ENCODE results near the gene COG2. TPM values are rescaled to one million over a fixed set of nuclear protein-coding genes. Genes with fewer than 3 reads are reported as not detected.

Gene COG2
- total RNA-seq, 1 donor from 2014 or later, result 25.9 TPM

DNA sequence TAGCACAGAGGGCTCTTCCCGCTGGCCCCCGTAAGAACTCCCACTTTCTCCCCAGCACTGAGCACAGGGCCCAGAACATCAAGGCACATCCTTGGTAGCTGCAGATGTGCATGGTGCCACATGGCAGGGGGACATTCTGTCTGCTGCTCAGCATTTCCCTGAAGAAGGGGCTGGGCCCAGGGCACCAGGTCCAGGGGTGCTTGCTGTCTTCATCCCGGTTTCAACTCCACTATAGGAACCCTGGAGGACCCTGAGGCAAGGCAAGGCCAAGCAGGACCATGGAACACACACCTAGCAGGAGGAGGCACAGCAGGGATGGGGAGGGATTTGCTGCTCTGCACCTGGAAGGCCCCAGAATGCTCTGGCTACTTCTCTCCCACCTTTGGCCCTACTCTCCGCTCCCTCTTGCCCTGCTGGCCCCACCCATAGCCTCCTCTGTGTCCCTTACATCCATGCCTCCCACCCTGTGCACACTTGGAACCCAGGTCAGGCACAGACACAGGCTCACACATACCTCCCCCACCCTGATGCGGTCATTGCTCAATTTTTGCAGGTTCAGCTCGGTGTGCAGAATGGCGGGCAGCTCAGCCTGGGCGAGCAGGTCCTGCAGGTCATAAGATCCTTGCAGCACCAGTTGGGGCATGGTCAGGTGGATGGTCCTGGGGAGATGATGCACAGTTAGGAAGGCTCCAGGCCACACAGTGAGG, 61.6 kb downstream of the COG2 start:
- H3K4me3 ChIP-seq (ENCODE audit: insufficient read depth, low read depth, low read length), result no peak overlapping the region
- no peaks in the 10 kb centered on the region for H3K79me2 ChIP-seq (ENCODE audit: insufficient read depth, low read length)
- no peak overlapping the region for H3K9ac ChIP-seq (ENCODE audit: low read length)
- TF ChIP-seq, protein P1, sequence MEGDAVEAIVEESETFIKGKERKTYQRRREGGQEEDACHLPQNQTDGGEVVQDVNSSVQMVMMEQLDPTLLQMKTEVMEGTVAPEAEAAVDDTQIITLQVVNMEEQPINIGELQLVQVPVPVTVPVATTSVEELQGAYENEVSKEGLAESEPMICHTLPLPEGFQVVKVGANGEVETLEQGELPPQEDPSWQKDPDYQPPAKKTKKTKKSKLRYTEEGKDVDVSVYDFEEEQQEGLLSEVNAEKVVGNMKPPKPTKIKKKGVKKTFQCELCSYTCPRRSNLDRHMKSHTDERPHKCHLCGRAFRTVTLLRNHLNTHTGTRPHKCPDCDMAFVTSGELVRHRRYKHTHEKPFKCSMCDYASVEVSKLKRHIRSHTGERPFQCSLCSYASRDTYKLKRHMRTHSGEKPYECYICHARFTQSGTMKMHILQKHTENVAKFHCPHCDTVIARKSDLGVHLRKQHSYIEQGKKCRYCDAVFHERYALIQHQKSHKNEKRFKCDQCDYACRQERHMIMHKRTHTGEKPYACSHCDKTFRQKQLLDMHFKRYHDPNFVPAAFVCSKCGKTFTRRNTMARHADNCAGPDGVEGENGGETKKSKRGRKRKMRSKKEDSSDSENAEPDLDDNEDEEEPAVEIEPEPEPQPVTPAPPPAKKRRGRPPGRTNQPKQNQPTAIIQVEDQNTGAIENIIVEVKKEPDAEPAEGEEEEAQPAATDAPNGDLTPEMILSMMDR (IDR thresholded peaks at IDR 0.05; ENCODE audit: insufficient read depth, low read depth, low read length), result no peak
- TF ChIP-seq EZH2 (IDR thresholded peaks at IDR 0.05; ENCODE audit: insufficient read depth, low read length), result no peak
- H4K20me1 ChIP-seq (ENCODE audit: insufficient read depth, low read length), result no peaks in the 10 kb centered on the region
- H3K4me1 ChIP-seq (ENCODE audit: insufficient read depth, low read length), result no peaks in the 10 kb centered on the region
- no peaks in the 10 kb centered on the region for H3K9me3 ChIP-seq (ENCODE audit: insufficient read depth, low read depth, low read length)
- DNase-seq (ENCODE audit: low read depth), result no peak
- Mint-ChIP-seq H3K4me1 (ENCODE audit: low read depth, unreplicated experiment) (peaks cover 1% of the 10 kb centered on the region), H3K36me3 (ENCODE audit: low read depth, unreplicated experiment) (peaks cover 2% of the 10 kb centered on the region), H3K27ac (ENCODE audit: unreplicated experiment) (no peak overlapping the region), H3K27me3 (ENCODE audit: low read depth, unreplicated experiment) (peaks cover 36% of the 10 kb centered on the region), H3K9me3 (ENCODE audit: unreplicated experiment) (peaks cover 4% of the 10 kb centered on the region), H3K4me3 (ENCODE audit: unreplicated experiment) (no peak overlapping the region)
- H3K4me2 ChIP-seq (ENCODE audit: low read length), result no peak overlapping the region
- no peak overlapping the region for H3K27ac ChIP-seq (ENCODE audit: low read depth, low read length)
- no peak for FAIRE-seq
- H3K27me3 ChIP-seq (ENCODE audit: insufficient read depth, low read length), result peaks cover 8% of the 10 kb centered on the region
- H2AFZ ChIP-seq (ENCODE audit: low read depth, low read length), result no peak overlapping the region
- no peaks in the 10 kb centered on the region for H3K36me3 ChIP-seq (ENCODE audit: insufficient read depth, low read length)

DNA sequence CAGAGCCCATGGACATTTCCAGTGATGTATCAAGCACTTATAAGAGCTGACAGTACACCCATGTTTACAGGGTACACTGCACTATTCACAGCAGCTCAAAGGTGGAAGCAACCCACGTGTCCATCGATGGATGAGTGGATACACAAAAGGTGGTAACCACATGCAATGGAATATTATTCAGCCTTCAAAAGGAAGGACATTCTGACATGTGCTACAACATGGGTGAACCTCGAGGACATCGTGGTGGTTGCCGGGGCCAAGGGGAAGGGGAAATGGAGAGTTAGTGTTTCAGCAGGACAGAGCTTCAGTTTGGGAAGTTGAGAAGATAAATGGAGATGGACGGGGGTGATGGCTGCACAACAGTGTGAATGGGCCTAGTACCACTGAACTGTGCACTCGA, 62.5 kb downstream of the COG2 start:
- Mint-ChIP-seq H3K27me3 (ENCODE audit: low read depth, unreplicated experiment) (peaks cover 30% of the 10 kb centered on the region), H3K27ac (ENCODE audit: unreplicated experiment) (no peak overlapping the region), H3K9me3 (ENCODE audit: unreplicated experiment) (peaks cover 2% of the 10 kb centered on the region), H3K4me1 (ENCODE audit: low read depth, unreplicated experiment) (no peaks in the 10 kb centered on the region), H3K4me3 (ENCODE audit: unreplicated experiment) (no peak overlapping the region), H3K36me3 (ENCODE audit: low read depth, unreplicated experiment) (peaks cover 2% of the 10 kb centered on the region)
- Histone ChIP-seq H3K4me2 (ENCODE audit: low read length) (no peak overlapping the region), H3K9ac (ENCODE audit: low read length) (no peak overlapping the region), H2AFZ (ENCODE audit: low read depth, low read length) (no peak overlapping the region), H3K79me2 (ENCODE audit: insufficient read depth, low read length) (no peaks in the 10 kb centered on the region), H3K27ac (ENCODE audit: low read depth, low read length) (no peak overlapping the region), H3K36me3 (ENCODE audit: insufficient read depth, low read length) (no peaks in the 10 kb centered on the region), H3K4me3 (ENCODE audit: insufficient read depth, low read depth, low read length) (no peak overlapping the region), H3K9me3 (ENCODE audit: insufficient read depth, low read depth, low read length) (no peaks in the 10 kb centered on the region), H4K20me1 (ENCODE audit: insufficient read depth, low read length) (no peaks in the 10 kb centered on the region), H3K4me1 (ENCODE audit: insufficient read depth, low read length) (no peaks in the 10 kb centered on the region), H3K27me3 (ENCODE audit: insufficient read depth, low read length) (peaks cover 8% of the 10 kb centered on the region)
- DNase-seq (ENCODE audit: low read depth) (no peak), FAIRE-seq (no peak)
- TF ChIP-seq, protein P1 (IDR thresholded peaks at IDR 0.05; ENCODE audit: insufficient read depth, low read depth, low read length), result no peak
- TF ChIP-seq EZH2 (IDR thresholded peaks at IDR 0.05; ENCODE audit: insufficient read depth, low read length), result no peak

DNA sequence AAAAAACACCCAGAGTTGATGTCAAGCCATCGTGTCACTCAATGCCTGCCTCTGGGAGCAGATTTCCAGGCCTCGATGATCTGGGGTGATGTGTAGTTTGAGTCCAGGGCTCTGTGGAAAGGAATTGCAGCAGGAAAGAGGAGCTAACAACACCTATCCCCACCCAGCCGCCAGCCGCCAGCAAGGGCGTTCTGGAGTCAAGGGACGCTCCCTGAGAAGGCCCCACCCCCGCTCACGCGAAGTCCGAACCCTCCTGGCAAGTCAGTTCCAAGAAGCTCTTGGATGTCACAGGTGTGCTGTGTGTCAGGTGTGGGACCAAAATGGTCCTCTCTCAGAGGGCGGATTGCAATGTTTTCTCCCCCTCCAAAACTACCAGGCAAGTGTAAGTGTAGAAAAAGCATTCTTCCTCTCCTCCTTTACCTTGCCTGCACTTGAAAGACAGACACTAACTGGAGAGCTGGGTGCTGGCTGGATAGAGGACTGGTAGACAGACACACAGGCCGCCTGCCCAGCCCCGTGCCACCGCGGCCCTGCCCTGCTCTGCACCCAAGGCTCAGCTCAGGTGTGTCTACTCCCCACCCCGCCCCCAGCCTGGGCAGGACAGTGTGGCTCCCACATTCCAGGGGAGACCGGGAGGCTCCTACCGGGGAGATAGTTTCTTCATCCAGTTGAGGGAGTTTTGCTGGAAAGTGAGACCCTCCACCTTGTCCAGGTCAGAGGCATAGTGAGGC, 63.2 kb downstream of the COG2 start:
- no peak for FAIRE-seq
- peaks cover 2% of the 10 kb centered on the region for H3K9me3 Mint-ChIP-seq (ENCODE audit: unreplicated experiment)
- Histone ChIP-seq H3K4me1 (ENCODE audit: insufficient read depth, low read length) (no peaks in the 10 kb centered on the region), H3K27me3 (ENCODE audit: insufficient read depth, low read length) (peaks cover 5% of the 10 kb centered on the region), H2AFZ (ENCODE audit: low read depth, low read length) (no peak overlapping the region), H3K4me3 (ENCODE audit: insufficient read depth, low read depth, low read length) (no peak overlapping the region), H3K9me3 (ENCODE audit: insufficient read depth, low read depth, low read length) (no peaks in the 10 kb centered on the region), H3K9ac (ENCODE audit: low read length) (no peak overlapping the region), H3K27ac (ENCODE audit: low read depth, low read length) (no peak overlapping the region), H3K36me3 (ENCODE audit: insufficient read depth, low read length) (no peaks in the 10 kb centered on the region), H4K20me1 (ENCODE audit: insufficient read depth, low read length) (no peaks in the 10 kb centered on the region), H3K79me2 (ENCODE audit: insufficient read depth, low read length) (no peaks in the 10 kb centered on the region), H3K4me2 (ENCODE audit: low read length) (no peak overlapping the region)
- H3K27me3 Mint-ChIP-seq (ENCODE audit: low read depth, unreplicated experiment), result peaks cover 30% of the 10 kb centered on the region
- H3K4me1 Mint-ChIP-seq (ENCODE audit: low read depth, unreplicated experiment), result no peaks in the 10 kb centered on the region
- no peak for DNase-seq (ENCODE audit: low read depth)
- H3K4me3 Mint-ChIP-seq (ENCODE audit: unreplicated experiment), result no peak overlapping the region
- TF ChIP-seq, protein P1 (IDR thresholded peaks at IDR 0.05; ENCODE audit: insufficient read depth, low read depth, low read length), result no peak
- TF ChIP-seq EZH2 (IDR thresholded peaks at IDR 0.05; ENCODE audit: insufficient read depth, low read length), result no peak
- H3K36me3 Mint-ChIP-seq (ENCODE audit: low read depth, unreplicated experiment), result peaks cover 2% of the 10 kb centered on the region
- no peak overlapping the region for H3K27ac Mint-ChIP-seq (ENCODE audit: unreplicated experiment)

Measured in astrocyte (in vitro differentiated cells and primary cell).